ENCODE results near the gene OPN1MW3. TPM values are rescaled to one million over a fixed set of nuclear protein-coding genes. Genes with fewer than 3 reads are reported as not detected.
"Not testable (repeated sequence)": the region's sequence is repeated elsewhere in the genome, so short reads cannot be mapped to it uniquely, and the experiment has no call there.

The OPN1MW3 gene
- total RNA-seq, 2 experiments from 2014 or later, result not detected

GRCh38 chrX:154248076-154248475, 9.3 kb upstream of the OPN1MW3 start:
- H2AFZ ChIP-seq (ENCODE audit: low read length); H3K36me3 ChIP-seq (ENCODE audit: insufficient read depth, low read length); intact Hi-C loops (cut with micrococcal nuclease; ENCODE audit: unreplicated experiment); BruUV-seq (replicated peaks); H3K9me3 ChIP-seq (ENCODE audit: low read length); H3K79me2 ChIP-seq (ENCODE audit: insufficient read depth, low read depth, low read length); H3K9me2 ChIP-seq (ENCODE audit: insufficient read depth, low read length); H3K4me3 ChIP-seq (ENCODE audit: low read depth, low read length, poor library complexity, severe bottlenecking); H3K4me1 ChIP-seq (ENCODE audit: insufficient read depth, low read length, poor library complexity, severe bottlenecking); H4K20me1 ChIP-seq (ENCODE audit: insufficient read depth, low read length); H3K4me2 ChIP-seq (ENCODE audit: low read length); DNase-seq (ENCODE audit: low spot score); CTCF ChIA-PET (ENCODE audit: unreplicated experiment); POLR2A ChIA-PET; H3K27ac ChIP-seq (ENCODE audit: low read depth, low read length, poor library complexity, severe bottlenecking): not testable (repeated sequence)

GRCh38 chrX:154258711-154259110, 1.3 kb downstream of the OPN1MW3 start:
- H3K79me2 ChIP-seq (ENCODE audit: insufficient read depth, low read depth, low read length); H4K20me1 ChIP-seq (ENCODE audit: insufficient read depth, low read length); CTCF ChIA-PET (ENCODE audit: unreplicated experiment); DNase-seq (ENCODE audit: low spot score); H3K4me2 ChIP-seq (ENCODE audit: low read length); intact Hi-C loops (cut with micrococcal nuclease; ENCODE audit: unreplicated experiment); H3K4me3 ChIP-seq (ENCODE audit: low read depth, low read length, poor library complexity, severe bottlenecking); H3K4me1 ChIP-seq (ENCODE audit: insufficient read depth, low read length, poor library complexity, severe bottlenecking); H3K9me2 ChIP-seq (ENCODE audit: insufficient read depth, low read length); H3K36me3 ChIP-seq (ENCODE audit: insufficient read depth, low read length); H3K9me3 ChIP-seq (ENCODE audit: low read length); H3K27ac ChIP-seq (ENCODE audit: low read depth, low read length, poor library complexity, severe bottlenecking); POLR2A ChIA-PET; BruUV-seq (replicated peaks); H2AFZ ChIP-seq (ENCODE audit: low read length): not testable (repeated sequence)

- H4K20me1 ChIP-seq (ENCODE audit: insufficient read depth, low read length); H3K9me3 ChIP-seq (ENCODE audit: low read length); H3K9me2 ChIP-seq (ENCODE audit: insufficient read depth, low read length); H2AFZ ChIP-seq (ENCODE audit: low read length); intact Hi-C loops (cut with micrococcal nuclease; ENCODE audit: unreplicated experiment); POLR2A ChIA-PET; DNase-seq (ENCODE audit: low spot score); H3K4me2 ChIP-seq (ENCODE audit: low read length); H3K79me2 ChIP-seq (ENCODE audit: insufficient read depth, low read depth, low read length); H3K4me1 ChIP-seq (ENCODE audit: insufficient read depth, low read length, poor library complexity, severe bottlenecking); BruUV-seq (replicated peaks); H3K4me3 ChIP-seq (ENCODE audit: low read depth, low read length, poor library complexity, severe bottlenecking); H3K36me3 ChIP-seq (ENCODE audit: insufficient read depth, low read length); H3K27ac ChIP-seq (ENCODE audit: low read depth, low read length, poor library complexity, severe bottlenecking); CTCF ChIA-PET (ENCODE audit: unreplicated experiment): not testable (repeated sequence)
These were observed 5.7 kb downstream of the OPN1MW3 start for GRCh38 chrX:154263072-154263471.

- POLR2A ChIA-PET; H3K79me2 ChIP-seq (ENCODE audit: insufficient read depth, low read depth, low read length): not testable (repeated sequence)
These were observed 11.9 kb downstream of the OPN1MW3 start for GRCh38 chrX:154269245-154269644.

GRCh38 chrX:154284489-154285338, 27.3 kb downstream of the OPN1MW3 start:
- BruUV-seq (replicated peaks); H3K36me3 ChIP-seq (ENCODE audit: insufficient read depth, low read length); H3K9me2 ChIP-seq (ENCODE audit: insufficient read depth, low read length); H3K4me2 ChIP-seq (ENCODE audit: low read length); H3K4me1 ChIP-seq (ENCODE audit: insufficient read depth, low read length, poor library complexity, severe bottlenecking); H3K27ac ChIP-seq (ENCODE audit: low read depth, low read length, poor library complexity, severe bottlenecking); intact Hi-C loops (cut with micrococcal nuclease; ENCODE audit: unreplicated experiment); H3K79me2 ChIP-seq (ENCODE audit: insufficient read depth, low read depth, low read length); CTCF ChIA-PET (ENCODE audit: unreplicated experiment); POLR2A ChIA-PET; DNase-seq (ENCODE audit: low spot score); H2AFZ ChIP-seq (ENCODE audit: low read length); H3K4me3 ChIP-seq (ENCODE audit: low read depth, low read length, poor library complexity, severe bottlenecking); H4K20me1 ChIP-seq (ENCODE audit: insufficient read depth, low read length); H3K9me3 ChIP-seq (ENCODE audit: low read length): not testable (repeated sequence)

More at GRCh38 chrX:154269245-154269644, 11.9 kb downstream of the OPN1MW3 start:
- H3K4me1 ChIP-seq (ENCODE audit: insufficient read depth, low read length, poor library complexity, severe bottlenecking); H3K36me3 ChIP-seq (ENCODE audit: insufficient read depth, low read length); H3K9me2 ChIP-seq (ENCODE audit: insufficient read depth, low read length); BruUV-seq (replicated peaks); H3K9me3 ChIP-seq (ENCODE audit: low read length); DNase-seq (ENCODE audit: low spot score); H4K20me1 ChIP-seq (ENCODE audit: insufficient read depth, low read length); H3K4me3 ChIP-seq (ENCODE audit: low read depth, low read length, poor library complexity, severe bottlenecking); H3K4me2 ChIP-seq (ENCODE audit: low read length); H2AFZ ChIP-seq (ENCODE audit: low read length); CTCF ChIA-PET (ENCODE audit: unreplicated experiment); H3K27ac ChIP-seq (ENCODE audit: low read depth, low read length, poor library complexity, severe bottlenecking); intact Hi-C loops (cut with micrococcal nuclease; ENCODE audit: unreplicated experiment): not testable (repeated sequence)

- H3K4me3 ChIP-seq (ENCODE audit: low read depth, low read length, poor library complexity, severe bottlenecking); H3K9me2 ChIP-seq (ENCODE audit: insufficient read depth, low read length); H3K4me2 ChIP-seq (ENCODE audit: low read length); H3K79me2 ChIP-seq (ENCODE audit: insufficient read depth, low read depth, low read length); H2AFZ ChIP-seq (ENCODE audit: low read length); POLR2A ChIA-PET; H3K36me3 ChIP-seq (ENCODE audit: insufficient read depth, low read length); H4K20me1 ChIP-seq (ENCODE audit: insufficient read depth, low read length); H3K4me1 ChIP-seq (ENCODE audit: insufficient read depth, low read length, poor library complexity, severe bottlenecking); H3K9me3 ChIP-seq (ENCODE audit: low read length); intact Hi-C loops (cut with micrococcal nuclease; ENCODE audit: unreplicated experiment); DNase-seq (ENCODE audit: low spot score); BruUV-seq (replicated peaks); H3K27ac ChIP-seq (ENCODE audit: low read depth, low read length, poor library complexity, severe bottlenecking); CTCF ChIA-PET (ENCODE audit: unreplicated experiment): not testable (repeated sequence)
These were observed 29.0 kb downstream of the OPN1MW3 start for GRCh38 chrX:154286406-154286805.
